OCI-M1 (cell line): ENCODE measurements around the gene ZNF618.
A peak's percentile ranks its signal among the peaks of the same experiment; 100 is the strongest.
"Not testable (repeated sequence)": the region's sequence is repeated elsewhere in the genome, so short reads cannot be mapped to it uniquely, and the experiment has no call there.

ENCODE experiments used
- DNase-seq: peaks from one replicate; lab custom pipeline; 2025; lab: John Stamatoyannopoulos, UW

ZNF618 gene

DNA sequence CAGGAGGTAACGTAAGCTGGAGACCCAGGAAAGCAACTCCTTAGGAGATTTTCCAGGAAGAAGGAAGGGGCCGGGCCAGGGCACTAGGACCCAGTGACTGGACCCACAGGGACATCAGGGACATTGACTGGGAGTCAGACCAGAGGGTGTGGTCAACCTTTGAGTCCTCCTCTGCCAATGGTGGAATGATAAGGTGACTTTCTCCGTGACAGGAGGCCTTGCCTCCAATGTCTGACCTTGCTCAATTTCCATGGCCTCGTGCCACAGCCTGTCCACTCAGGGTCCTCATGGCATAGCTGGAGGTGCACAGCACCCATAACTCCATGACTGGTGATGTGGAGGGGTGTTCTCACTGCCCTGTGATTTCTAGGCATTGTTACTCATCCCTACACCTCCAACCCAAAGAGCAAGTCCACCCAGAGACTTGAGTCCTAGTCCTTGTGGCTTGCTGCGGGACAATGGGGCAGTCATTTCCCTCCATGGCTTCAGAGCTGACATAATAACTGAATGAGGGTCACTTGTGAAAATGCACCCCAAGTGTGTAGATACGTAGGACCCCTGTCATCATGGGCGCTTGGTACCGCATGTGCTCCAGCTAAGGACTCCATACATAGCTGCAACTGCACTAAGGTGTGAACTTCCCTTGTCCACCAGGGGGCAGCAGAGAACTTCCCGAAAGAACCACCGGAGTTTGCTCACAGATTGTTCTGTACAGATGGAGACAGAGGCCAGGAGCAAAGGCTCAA is 206.1 kb downstream of the ZNF618 start:
- peak; percentile 89 for DNase-seq

DNA sequence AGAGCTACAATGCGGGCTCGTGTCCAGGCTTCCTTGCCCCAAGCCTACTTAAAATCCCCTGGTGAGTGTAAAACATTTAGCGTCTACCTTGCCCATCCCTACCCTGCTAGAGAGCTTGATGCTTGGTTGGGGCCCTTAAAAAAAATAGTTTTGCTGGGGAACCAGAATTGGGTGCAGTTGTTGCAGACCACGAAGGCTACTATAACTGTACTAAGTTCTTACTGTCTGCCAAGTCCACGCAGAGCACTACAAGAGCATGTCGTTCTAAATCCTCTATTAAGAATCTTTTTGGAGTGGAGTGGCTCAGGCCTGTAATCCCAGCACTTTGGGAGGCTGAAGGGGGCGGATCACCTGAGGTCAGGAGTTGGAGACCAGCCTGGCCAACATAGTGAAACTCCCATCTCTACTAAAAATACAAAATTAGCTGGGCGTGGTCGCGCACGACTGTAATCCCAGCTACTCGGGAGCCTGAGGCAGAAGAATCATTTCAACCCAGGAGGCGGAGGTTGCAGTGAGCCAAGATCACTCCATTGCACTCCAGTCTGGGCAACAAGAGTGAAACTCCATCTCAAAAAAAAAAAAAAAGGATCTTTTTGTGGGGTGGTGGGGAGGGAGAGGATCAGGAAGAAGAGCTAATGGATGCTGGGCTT is 206.8 kb downstream of the ZNF618 start:
- not testable (repeated sequence) for DNase-seq

DNA sequence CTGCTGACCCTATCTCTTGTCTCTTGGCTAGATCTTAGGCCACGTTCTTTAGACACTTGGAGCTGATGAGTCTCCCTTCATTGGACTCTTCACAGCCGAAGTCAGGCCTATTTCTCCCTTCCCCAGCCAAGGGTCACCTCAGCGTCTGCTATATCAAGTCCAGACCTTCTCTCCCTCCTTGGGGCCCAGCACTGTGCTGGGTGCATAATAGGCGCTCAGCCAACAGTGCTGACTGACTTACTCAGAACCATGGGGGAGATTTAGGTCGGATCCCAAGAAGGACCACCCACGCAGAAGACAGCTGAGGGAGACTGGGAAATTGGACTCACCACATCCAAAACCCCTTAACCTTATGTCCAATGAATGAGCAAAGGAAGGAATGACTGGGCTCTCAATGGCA is 207.6 kb downstream of the ZNF618 start:
- no peak for DNase-seq

GRCh38 chr9:114084282-114085073 is 208.4 kb downstream of the ZNF618 start:
- DNase-seq: no peak

GRCh38 chr9:114085387-114085789 is 209.3 kb downstream of the ZNF618 start:
- no peak for DNase-seq

DNA sequence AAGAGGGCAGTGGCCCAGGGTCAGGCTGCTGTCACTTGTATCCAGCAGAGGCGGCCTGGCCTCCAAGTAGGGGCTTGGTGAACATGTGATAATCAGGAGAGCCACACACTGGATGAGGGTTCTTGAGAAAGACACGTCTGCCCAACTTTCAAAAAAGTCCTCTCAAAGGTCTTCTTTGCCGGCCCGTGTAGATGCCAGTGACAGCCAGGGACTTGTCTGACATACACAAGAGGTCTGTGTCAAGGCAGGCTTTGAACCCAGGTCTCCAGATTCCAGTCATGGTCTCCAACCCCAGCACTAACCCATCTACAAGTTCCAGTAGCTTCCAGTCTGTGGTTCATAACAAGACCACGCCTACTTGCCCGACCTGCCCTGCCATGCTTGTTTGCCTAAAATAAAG is 209.9 kb downstream of the ZNF618 start:
- DNase-seq: no peak

DNA sequence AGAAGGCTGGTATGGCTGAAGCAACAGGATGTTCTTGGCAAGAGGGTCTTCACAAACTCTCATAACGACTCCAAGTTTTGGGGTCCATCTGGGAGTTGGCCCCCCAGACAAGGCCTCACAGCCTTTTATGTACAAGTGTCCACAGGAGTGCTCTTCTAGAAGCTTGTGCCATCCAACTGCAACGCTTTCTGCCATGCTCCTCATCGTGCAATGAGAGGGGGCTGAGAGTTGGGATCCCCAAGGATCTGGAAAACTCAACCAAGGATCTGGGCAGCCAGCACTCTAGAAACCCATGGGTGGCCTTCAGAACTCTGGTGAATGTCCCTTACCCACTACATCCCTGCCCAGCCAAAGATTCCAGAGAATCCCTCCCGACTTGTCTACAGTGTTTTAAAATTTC is 210.5 kb downstream of the ZNF618 start:
- no peak for DNase-seq

DNA sequence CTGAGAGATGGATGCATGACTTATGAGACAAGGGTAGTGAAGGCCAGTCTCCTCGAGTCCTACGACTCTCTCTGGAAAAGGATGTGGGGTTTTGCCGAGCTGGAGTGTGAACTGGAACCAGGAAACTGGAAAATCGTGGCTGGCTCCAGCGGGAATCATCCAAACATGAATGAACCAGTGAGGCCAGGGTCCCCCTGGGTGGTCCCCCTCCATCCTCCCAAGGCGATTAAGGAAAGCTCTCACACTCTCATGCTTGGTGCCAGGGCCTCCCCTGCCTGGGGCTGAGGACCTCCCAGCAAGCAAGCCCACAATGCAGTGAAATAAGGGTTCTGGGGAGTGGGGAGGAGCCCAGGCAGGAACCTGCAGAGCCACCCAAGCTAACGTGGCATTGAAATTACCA is 211.6 kb downstream of the ZNF618 start:
- no peak for DNase-seq

- no peak for DNase-seq
Measured at GRCh38 chr9:114088571-114089170, 212.6 kb downstream of the ZNF618 start.

DNA sequence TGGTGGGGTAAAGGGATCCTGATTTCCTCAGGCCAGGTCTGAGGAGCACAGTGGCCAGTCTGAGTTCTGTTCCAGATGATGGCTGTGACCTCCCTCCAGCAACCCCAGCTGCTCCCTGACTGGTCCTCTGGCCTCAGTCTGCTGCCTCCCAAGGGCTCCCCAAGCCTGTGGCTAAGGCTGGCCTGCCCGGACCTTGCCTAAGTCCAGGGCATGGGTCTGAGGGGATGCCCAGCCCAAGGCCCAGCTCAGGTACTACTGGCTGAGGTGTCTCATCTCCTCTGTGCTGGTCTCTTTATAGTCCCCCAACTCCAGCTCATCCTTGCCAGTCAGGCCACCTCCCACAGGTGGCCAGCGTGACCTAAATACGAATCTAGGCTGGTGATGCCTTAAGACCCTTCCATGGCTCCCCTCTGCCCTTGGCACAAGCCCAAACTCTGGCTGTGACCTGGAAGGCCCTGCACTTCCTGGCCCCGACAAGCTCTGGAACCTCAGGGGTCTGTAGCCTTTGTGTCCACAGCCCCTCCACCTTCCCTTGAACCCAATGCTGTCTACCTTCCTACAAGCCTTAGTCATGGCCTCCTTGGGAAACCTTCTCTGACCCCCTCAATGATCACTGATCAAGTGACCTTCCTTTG is 213.2 kb downstream of the ZNF618 start:
- no peak for DNase-seq

DNA sequence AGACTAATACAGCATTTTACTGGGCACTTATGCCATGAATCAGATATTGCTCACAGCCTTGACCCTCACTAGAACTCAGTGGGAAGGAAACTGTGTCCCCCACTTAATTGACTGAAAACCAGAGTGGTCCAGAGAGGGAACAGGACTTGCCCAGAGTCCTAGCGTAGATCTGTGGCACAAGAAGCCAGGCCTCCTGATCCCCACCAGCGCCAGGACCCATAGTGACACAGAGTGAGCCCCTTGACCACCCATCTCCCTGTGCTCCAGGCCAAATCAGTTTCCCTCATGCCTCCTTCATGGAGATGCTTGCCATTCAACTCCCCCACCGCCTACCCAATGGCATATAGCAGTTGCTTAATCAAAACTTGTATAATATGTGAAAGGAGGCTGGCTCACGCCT is 214.7 kb downstream of the ZNF618 start:
- no peak for DNase-seq

GRCh38 chr9:114091711-114092110 is 215.6 kb downstream of the ZNF618 start:
- no peak for DNase-seq

DNA sequence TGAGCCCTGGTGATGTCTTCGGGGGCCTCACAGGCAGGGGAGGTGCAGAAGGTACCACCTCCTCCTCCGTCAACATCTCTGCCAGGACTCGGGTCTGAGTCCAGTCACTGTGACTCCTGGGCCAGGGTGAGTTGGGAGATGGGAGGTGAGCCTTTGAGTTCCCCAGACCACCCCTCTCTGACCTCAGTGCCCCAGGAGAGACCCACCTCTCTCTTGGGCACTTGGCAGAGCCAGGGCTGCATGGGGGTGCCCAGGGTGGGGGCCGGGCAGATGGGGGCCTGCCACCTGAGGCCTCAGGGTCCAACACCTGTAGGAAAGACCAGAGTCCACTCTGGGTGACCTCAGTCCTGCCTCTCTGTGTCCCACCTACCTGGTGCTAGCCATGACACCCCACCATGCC is 216.2 kb downstream of the ZNF618 start:
- DNase-seq: no peak

- no peak for DNase-seq
Measured at GRCh38 chr9:114093031-114093471, 216.9 kb downstream of the ZNF618 start.

DNA sequence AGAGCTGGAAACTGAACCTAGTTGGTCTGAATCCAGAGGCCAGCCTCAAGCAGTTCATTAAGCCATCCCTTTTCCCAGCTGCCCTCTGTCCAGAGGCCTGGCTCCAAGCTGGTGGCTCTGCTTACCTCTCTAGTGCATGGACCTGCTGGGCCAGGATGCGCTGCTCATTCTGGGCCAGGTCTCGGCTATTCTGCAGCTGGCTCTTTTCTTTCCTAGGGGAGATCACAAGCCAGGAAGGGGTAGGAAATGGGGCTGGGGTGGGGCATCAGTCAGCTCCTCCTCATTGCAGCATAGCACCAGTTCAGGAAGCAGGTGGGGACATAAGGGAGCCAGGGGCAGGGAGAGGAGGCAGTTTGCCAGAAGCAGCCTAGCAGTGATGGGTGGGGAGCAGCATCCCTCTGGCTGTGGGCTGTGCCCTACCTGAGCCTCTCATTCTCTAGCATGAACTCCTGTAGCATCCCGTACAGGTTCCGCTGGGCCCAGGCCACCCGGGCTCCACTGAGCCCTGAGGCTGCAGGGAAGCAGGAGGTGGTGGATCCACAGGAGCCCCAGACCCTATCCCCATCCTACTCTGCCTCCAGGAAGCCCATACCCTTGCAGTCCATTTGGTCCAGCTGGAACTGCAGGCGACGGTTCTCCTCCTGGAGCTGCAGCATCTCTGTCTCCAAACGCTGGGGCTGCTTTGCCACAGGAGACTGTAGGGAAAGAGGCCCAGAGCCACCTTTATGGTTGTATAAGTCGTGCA is 217.8 kb downstream of the ZNF618 start:
- no peak for DNase-seq

- DNase-seq: no peak
Measured at GRCh38 chr9:114094971-114095370, 218.9 kb downstream of the ZNF618 start.

GRCh38 chr9:114096041-114096511 is 220.0 kb downstream of the ZNF618 start:
- no peak for DNase-seq

DNA sequence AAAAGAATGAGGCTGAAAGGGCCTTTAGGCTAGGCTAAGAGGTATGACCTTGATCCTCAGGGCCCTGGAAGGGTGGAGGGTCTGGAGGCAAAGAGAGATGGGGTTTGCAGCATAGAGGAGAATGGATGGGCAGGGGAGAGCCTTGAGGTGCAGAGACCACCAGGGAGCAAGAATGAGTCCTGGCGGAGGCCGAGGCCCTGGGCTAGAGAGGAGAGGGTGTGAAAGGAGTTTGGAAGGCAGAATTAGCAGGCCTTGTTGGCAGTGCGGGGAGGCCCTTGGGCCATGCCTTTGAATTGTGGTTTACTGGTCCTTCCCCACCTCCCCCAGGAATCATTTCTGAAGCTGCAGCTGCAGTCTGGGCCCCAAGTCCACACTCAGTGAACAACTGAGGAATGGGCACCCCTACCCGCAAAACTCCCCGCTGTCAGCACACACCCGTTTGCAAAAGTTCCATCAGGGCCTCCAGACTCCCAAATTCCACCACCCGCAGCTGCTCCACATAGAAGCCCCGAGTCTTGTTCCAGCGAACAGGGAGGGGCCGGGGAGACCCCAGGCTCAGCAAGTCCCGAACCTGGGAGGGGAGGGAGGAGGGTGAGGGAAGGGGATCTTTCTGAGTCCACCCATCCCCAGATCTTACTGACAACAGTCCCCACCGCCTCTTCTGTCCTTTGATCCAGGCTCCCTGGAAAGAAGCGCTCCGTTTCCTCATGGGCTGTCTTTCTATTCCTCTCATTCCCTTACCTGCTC is 220.9 kb downstream of the ZNF618 start:
- DNase-seq: no peak

DNA sequence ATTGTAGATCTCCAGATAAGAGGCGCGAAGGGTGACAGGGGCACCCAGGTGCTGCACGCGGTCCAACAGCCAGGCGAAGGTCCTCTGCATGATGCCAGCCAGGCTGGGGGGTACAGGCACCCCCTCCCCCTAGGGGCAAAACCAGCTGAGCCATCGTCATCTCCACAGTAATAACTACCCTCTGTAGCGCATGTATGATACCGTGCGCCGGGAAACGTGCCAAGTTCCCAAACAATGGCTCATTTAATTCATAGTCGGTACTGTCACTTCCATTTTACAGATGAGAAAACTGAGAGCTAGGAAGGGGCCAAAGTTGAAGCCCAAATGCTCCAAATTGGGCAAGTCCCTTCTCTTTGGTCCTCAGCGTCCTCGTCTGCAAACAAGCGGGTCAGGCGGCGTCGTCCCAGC is 221.5 kb downstream of the ZNF618 start:
- DNase-seq: no peak
